GM21786 (cell line): ENCODE data around the gene BLOC1S5.
A peak's percentile ranks its signal among the peaks of the same experiment; 100 is the strongest.

ENCODE experiments used
- ATAC-seq: cut with Tn5 transposase; IDR thresholded peaks from one replicate; pipeline ENCODE4 v1.9.1; 2021; ENCODE audit not compliant: unreplicated experiment

The BLOC1S5 gene

GRCh38 chr6:8082572-8082953, 18.4 kb upstream of the BLOC1S5 start:
- no peak for ATAC-seq

- no peak for ATAC-seq
Measured at GRCh38 chr6:8080362-8081151, 16.4 kb upstream of the BLOC1S5 start.

GRCh38 chr6:8079126-8079525, 14.9 kb upstream of the BLOC1S5 start:
- no peak for ATAC-seq

- ATAC-seq = no peak
Measured at GRCh38 chr6:8077991-8078390, 13.8 kb upstream of the BLOC1S5 start.

- no peak for ATAC-seq
Measured at GRCh38 chr6:8075704-8076103, 11.5 kb upstream of the BLOC1S5 start.

GRCh38 chr6:8075185-8075584, 11.0 kb upstream of the BLOC1S5 start:
- ATAC-seq = no peak

- no peak for ATAC-seq
Measured at GRCh38 chr6:8074213-8074612, 10.0 kb upstream of the BLOC1S5 start.

GRCh38 chr6:8073758-8074157, 9.6 kb upstream of the BLOC1S5 start:
- ATAC-seq = no peak

- ATAC-seq = no peak
Measured at GRCh38 chr6:8070718-8071117, 6.5 kb upstream of the BLOC1S5 start.

- ATAC-seq = no peak
Measured at GRCh38 chr6:8069631-8070284, 5.6 kb upstream of the BLOC1S5 start.

GRCh38 chr6:8069151-8069550, 5.0 kb upstream of the BLOC1S5 start:
- no peak for ATAC-seq

GRCh38 chr6:8066108-8066507, 1.9 kb upstream of the BLOC1S5 start:
- no peak for ATAC-seq

- peak; percentile 20 for ATAC-seq
Measured at GRCh38 chr6:8065519-8065911, 1.3 kb upstream of the BLOC1S5 start.

- no peak for ATAC-seq
Measured at GRCh38 chr6:8064638-8065518, 689 bp upstream of the BLOC1S5 start.

GRCh38 chr6:8061736-8062135, 2.5 kb downstream of the BLOC1S5 start:
- no peak for ATAC-seq

- ATAC-seq = no peak
Measured at GRCh38 chr6:8060346-8060745, 3.8 kb downstream of the BLOC1S5 start.

GRCh38 chr6:8059129-8059528, 5.1 kb downstream of the BLOC1S5 start:
- ATAC-seq = no peak

- no peak for ATAC-seq
Measured at GRCh38 chr6:8057793-8058192, 6.4 kb downstream of the BLOC1S5 start.

GRCh38 chr6:8057263-8057662, 6.9 kb downstream of the BLOC1S5 start:
- no peak for ATAC-seq

- ATAC-seq = no peak
Measured at GRCh38 chr6:8054276-8054675, 9.9 kb downstream of the BLOC1S5 start.

GRCh38 chr6:8047541-8048292, 16.5 kb downstream of the BLOC1S5 start:
- no peak for ATAC-seq
